CD4-positive, alpha-beta T cell treated with Interleukin-2 at 100 ng/mL for 4 hours (primary cell): ENCODE results near the gene LCNL1.
"Not testable (repeated sequence)": the region's sequence is repeated elsewhere in the genome, so short reads cannot be mapped to it uniquely, and the experiment has no call there.

Experiments used
- DNase-seq: peaks from one replicate; pipeline ENCODE4 v3.0.0-alpha.2; 2020; ENCODE audit warnings: low spot score

Gene LCNL1

GRCh38 chr9:136994180-136994887 is 11.5 kb downstream of the LCNL1 start:
- no peak for DNase-seq

- DNase-seq, result no peak
These were observed 12.1 kb downstream of the LCNL1 start for GRCh38 chr9:136994888-136995230.

- no peak for DNase-seq
These were observed 12.6 kb downstream of the LCNL1 start for GRCh38 chr9:136995362-136995761.

- DNase-seq, result no peak
These were observed 13.0 kb downstream of the LCNL1 start for GRCh38 chr9:136995772-136996311.

GRCh38 chr9:136996361-136997292 is 13.8 kb downstream of the LCNL1 start, which contains the start of gene CLIC3:
TSS of gene CLIC3 (minus strand) at chr9:136996568. CDS start at chr9:136996543, 25 bp downstream.
- DNase-seq, result peak; percentile 57

GRCh38 chr9:136997371-136997770 is 14.6 kb downstream of the LCNL1 start:
- DNase-seq, result no peak

- DNase-seq, result peak; percentile 33
These were observed 15.0 kb downstream of the LCNL1 start for GRCh38 chr9:136997830-136998234.

GRCh38 chr9:137000177-137000930 is 17.6 kb downstream of the LCNL1 start:
- peak; percentile 40 for DNase-seq

GRCh38 chr9:137001857-137002645 is 19.3 kb downstream of the LCNL1 start:
- no peak for DNase-seq

- no peak for DNase-seq
These were observed 19.9 kb downstream of the LCNL1 start for GRCh38 chr9:137002646-137003041.

GRCh38 chr9:137004285-137004684 is 21.5 kb downstream of the LCNL1 start:
- DNase-seq, result not testable (repeated sequence)

- DNase-seq, result no peak
These were observed 23.6 kb downstream of the LCNL1 start for GRCh38 chr9:137006116-137007003.

- DNase-seq, result no peak
These were observed 24.5 kb downstream of the LCNL1 start for GRCh38 chr9:137007108-137007815.

GRCh38 chr9:137007816-137008270 is 25.1 kb downstream of the LCNL1 start:
- no peak for DNase-seq

- DNase-seq, result no peak
These were observed 25.5 kb downstream of the LCNL1 start for GRCh38 chr9:137008312-137008711.

- DNase-seq, result no peak
These were observed 26.4 kb downstream of the LCNL1 start for GRCh38 chr9:137009217-137009616.

- no peak for DNase-seq
These were observed 27.3 kb downstream of the LCNL1 start for GRCh38 chr9:137009938-137010732.

GRCh38 chr9:137011156-137011555 is 28.4 kb downstream of the LCNL1 start:
- no peak for DNase-seq
